HG02884 (cell line): ENCODE measurements around the gene STARD4.

Source experiments
- ATAC-seq: cut with Tn5 transposase; IDR thresholded peaks from one replicate; pipeline ENCODE4 v1.9.1; 2021; ENCODE audit warnings: mild to moderate bottlenecking, moderate library complexity; ENCODE audit not compliant: unreplicated experiment

Gene STARD4, protein sequence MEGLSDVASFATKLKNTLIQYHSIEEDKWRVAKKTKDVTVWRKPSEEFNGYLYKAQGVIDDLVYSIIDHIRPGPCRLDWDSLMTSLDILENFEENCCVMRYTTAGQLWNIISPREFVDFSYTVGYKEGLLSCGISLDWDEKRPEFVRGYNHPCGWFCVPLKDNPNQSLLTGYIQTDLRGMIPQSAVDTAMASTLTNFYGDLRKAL

DNA sequence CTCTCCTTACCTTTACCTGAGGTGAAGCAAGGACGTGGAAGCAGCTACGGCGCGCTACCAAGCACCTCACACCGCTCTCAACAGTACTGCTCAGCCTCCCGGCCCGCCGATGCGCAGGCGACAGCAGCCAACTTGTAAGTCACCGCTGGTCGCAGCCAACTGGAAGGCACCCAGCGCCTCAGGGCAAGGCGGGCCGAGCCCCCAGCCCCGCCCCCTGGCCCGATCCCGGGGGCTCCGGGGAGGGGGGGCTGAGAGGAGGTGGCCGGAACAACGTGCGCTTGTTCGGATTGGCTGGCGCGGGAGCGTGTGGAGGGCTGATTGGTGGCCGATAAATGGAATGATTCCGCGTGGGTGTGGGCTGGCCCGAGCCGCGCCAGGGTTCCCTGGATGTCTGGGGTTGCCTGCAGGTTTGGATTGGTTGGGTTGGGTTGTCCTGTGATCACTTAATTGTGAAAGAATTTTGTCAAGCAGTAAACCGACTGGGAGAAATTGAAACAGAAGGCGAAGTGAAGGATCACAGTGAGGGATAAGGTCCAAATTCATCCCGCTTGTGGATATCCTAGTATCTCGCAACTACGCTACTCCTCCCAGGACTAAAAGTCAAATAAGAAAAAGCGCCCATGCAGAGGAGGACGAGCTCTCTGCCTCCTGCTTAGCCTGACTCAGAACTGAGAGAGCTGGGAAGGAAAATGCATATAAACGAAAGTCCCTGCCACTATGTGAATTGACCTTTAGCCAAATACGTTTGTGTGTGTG lies at the start of gene STARD4:
Gene STARD4 (minus strand): TSS at position 161 of the 756 bp plus-strand sequence. CDS start 5,102 bp downstream, outside the sequence.
- ATAC-seq: peak; percentile 91

DNA sequence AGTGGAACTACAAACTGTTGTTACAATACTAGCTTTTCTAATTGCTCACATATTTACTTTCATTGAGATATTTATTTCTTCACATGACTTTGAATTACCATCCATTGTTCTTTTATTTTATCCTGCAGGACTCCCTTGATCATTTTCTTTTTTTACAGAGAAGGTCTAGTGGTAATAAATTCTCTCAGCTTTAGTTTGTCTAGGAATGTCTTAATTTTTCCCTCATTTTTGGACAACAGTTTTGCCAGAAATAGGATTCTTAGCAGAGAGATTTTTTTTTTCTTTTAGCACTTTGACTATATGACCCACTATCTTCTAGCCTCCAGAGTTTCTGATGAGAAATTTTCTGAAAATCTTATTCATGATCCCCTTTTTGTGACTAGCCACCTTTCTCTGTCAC lies 47.3 kb upstream of the STARD4 start:
- no peak for ATAC-seq

DNA sequence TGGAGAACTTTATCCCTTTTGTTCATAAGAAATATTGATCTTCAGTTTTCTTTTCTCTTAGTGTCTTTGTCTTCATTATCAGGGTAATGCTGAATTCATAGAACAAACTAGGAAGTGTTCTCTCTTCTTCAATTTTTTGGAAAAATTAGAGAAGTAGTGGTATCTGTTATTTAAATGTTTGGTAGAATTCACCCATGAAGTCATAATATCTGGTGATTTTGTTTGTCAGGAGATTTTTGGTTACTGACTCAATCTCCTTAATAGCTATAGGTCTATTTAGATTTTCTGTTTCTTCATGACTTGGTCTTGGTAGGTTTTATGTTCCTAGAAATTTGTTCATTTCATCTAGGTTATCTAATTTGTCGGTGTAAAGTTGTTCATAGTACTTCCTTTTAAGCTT lies 45.4 kb upstream of the STARD4 start:
- ATAC-seq: no peak

DNA sequence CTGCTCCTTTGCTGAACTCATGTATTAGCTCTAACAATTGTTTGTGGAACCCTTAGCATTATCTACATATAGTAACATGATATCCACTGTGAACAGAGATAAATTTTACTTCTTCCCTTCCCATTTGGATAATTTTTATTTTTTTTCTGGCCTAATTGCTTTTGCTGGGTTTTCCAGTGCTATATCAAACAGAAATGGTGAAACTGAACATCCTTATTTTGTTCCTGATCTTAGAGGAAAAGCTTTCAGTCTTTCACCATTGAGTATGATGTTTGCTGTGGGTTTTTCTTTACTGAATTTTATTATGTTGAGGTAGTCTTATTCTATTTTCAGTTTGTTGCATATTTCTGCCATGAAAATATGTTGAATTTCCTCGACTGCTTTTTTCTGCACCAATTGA lies 44.8 kb upstream of the STARD4 start:
- no peak for ATAC-seq

DNA sequence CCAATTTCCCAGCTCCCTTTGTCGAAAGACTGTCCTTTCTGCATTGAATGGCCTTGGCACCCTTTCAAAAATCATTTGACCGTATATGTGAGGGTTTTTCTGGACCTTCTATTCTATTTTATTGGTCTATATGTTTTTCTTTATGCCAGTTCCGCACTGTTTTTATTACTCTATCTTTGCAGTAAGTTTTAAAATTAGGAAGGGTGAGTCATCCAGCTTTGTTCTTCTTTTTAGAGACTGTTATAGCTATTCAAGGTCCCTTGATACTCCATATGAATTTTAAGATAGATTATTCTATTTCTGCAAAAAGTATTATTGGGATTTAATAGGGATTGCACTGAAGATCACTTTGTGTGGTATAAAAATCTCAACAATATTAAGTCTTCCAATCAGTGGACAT lies 44.2 kb upstream of the STARD4 start:
- ATAC-seq: no peak

DNA sequence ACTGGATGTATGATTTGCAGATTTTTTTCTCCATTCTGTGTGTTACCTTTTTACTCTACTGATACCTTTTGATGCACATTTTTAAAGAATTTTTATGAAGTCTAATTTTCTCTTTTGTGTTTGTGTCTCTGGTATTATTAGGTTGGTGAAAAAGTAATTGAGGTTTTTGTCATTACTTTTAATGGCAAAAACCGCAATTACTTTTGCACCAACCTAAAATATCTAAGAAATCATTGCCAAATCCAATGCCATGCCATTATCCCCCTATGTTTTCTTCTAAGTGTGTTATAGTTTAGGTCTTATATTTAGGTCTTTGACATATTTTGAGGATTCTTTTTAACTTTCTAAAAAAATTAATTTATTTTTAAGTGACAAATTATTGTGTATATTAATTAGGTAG lies 43.4 kb upstream of the STARD4 start:
- ATAC-seq: no peak

DNA sequence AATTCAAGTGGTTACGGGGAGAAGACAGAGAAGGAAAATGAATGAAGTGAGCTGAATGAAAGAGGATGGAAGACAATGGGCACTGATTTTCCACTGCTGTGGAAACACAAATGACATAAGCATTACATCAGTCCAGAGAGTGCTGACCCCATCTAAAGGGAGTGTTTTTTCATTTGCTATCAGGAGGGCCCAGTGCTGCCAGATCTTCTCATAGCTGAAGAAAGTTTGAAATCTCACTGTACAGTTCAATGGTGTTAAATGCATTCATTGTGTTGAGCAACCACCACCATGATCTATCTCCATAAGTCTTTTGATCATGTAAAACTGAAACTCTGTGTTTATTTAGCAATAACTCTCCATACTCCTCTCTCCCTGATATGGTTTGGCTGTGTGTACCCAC lies 41.5 kb upstream of the STARD4 start:
- ATAC-seq: no peak

DNA sequence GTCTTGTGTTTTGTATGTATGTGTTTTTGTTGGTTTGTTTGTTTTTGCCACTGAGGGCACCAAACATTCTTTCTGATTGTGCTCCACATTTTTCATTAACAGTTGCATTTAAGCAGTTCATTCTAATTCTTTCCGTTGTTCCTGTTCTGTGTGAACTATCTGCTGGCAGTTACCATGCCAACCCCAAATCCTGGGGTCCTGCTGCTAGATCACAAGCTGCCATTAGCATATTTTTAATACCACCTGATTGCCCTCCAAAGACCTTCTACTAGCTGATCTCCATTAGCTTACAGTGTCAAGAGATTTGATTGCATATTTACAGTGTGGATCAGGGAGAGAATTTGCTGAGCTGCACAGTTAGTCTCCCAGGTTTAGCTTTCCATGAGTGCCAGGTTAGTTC lies 40.6 kb upstream of the STARD4 start:
- no peak for ATAC-seq

DNA sequence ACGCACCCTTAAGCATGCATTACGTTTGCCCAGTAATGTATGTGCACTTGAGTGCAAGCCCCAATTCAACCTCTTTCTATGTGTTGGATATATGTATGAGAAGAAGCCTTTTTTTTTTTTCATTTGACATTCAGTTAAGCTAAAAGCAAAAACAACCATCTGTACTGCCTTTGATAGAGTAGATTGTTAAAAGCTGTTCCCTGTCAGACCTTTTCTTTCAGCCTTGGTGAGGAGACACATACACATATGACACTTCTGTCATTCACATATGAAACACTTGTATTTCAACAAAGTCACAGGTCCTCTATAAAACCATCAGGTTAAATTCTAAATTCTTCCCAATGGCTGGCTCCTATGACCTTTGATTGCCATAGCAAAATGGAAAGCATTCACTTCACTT lies 40.2 kb upstream of the STARD4 start:
- no peak for ATAC-seq

DNA sequence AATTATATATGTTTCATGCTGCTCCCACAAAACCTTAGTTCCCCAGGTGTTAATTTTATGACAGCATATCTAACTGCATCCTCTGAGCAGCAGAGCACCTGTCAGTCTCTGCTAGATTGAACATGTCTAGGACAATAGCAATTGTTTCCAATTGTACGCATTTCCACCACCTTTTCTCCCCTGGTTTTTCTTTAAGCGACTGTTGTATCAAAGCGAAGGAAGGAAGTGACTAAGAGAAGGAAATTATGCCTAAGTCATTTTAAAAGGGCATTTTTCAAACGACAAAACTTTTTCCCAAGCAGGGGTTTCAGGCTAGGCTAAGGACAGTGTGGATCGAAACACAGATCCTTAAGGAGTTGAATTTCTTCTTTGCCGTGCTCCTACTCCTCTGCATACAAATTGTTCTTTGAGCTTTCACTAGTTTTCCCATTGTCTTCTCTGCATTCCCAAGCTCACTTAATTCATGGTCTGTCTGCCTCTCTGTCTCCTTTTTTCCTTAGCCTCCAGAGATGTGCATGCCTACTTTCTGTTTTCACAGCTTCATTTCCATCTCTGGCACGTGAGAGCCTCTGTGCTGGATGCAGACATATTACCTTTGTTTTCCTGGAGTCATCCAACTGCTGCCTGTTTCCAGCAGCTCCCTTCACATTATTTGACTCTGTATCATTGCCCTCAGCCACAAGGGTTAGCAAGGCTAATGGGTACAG lies 39.4 kb upstream of the STARD4 start:
- ATAC-seq: no peak

DNA sequence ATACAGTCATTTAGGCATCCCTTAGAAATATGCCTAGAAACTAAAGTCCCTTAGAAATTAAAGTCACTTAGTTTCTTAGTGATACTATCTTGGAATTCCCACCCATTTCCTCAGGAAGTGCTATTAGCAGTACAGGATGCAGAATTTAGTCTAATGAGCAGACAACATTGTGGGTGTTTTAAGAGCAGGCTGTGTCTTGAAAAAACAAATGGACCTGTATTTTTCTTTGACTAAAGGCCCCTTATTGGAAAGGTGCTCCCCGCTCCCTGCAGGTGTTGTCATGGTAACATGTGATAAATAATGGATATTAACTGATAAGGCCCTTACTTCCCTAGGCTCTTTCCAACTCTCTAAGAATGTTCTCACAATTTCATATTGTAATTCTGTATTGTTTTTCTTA lies 38.8 kb upstream of the STARD4 start:
- ATAC-seq: no peak

DNA sequence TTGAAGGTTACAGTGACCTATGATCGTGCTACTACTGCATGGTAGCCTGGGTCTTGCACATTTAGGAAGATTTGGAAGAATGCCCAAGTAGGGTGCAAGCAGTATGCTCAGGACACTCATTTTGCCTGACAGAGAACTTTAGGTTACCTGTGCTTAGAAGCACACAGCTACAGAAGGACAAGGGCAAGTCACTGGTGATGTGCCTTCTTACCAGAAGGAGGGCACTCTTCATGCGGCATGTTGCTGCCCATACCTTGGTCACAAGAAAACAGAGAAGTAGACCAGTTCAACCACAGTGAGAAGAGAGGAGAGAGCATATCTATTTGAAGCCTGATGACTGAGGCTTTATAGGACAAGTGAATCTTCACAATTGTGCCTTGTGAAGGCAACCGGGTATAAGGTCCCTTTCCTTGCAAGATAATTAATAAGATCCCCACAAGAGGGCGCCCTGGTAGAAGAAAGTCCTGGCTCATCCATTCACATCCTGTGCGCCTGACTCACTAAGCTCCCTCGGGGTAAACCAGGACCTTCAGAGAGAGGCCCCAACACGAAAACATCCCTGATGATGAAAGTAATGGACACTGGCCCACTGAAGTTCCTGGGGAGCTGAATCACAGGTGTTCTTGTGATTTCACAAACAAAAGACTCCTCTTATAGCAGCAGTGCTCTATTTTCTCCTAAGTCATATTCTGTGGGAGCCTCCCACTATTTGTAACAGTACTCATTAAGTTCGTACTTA lies 38.1 kb upstream of the STARD4 start:
- ATAC-seq: peak; percentile 87

DNA sequence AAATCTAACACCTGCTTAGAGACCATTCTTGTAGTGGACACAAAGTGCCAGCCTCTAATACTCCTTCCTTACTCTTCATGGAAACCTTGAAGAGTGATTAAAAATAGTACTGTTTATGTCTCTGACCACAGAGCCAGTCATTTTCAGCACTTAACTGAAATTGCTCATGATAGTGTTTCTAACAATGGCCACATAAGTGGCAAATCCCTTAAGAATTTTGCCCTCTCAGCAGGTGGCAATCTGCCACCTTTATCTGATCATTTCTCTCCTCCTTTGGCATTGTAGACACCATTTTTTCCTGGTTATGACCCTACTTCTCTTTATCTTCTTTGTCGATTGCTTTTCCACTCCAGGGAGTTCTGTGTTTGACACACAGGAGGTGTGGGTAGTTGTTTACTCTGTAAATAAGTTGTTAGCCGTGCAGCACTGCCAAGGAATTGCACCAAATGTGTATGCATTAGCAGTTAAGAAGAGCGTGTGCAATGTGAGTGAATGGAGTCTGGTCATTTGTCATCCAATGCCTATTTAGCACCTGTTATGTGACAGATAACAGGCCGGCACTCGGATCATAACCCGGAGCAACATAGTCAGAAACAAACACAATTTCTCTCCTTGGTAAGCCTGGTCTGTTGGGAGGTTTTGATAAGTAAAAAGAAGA lies 36.8 kb upstream of the STARD4 start:
- no peak for ATAC-seq

DNA sequence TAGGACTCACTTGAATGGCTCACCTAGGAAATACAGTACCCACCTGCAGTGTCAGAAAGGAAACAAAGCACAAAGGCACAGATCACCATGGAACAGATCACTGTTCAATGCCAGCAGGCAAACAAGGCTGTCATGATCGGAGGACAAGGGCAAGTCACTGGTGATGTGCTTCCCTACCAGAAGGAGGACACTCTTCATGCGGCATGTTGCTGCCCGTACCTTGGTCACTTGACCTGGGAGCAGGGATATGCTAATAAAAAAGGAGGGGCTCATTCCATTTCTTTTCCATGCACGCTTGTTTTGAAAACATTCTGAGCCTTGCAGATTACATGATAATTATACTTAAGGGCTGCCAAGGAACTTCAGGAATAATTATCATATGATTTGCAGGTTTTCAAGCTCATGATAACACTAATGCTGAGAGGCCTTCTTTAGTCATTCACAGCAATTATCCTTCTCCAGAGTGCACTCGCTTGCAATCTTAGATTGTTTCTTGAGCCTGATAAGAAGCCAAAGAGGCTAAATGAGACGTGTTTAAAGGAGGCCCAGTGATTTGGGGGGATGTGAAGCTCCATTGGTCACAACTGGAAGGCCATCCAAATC lies 36.1 kb upstream of the STARD4 start:
- no peak for ATAC-seq

DNA sequence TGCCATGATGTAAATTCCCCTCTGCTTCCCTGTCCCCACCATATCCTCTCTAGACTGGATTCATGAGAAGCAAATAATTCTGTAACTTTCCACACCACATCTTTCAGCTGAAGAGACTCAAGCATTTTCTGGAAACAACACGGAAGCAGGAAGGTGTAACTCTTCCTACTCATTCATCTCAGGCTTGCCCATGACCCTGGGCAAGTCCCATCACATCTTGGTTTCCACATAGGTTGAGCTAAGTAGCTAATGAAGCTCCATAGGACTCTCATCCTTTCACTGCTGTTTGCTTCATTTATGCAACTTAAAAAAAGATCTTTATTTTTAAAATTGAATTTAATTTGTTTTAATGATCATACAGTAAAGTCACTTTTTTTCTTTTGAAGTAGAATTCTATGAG lies 32.7 kb upstream of the STARD4 start:
- ATAC-seq: no peak

DNA sequence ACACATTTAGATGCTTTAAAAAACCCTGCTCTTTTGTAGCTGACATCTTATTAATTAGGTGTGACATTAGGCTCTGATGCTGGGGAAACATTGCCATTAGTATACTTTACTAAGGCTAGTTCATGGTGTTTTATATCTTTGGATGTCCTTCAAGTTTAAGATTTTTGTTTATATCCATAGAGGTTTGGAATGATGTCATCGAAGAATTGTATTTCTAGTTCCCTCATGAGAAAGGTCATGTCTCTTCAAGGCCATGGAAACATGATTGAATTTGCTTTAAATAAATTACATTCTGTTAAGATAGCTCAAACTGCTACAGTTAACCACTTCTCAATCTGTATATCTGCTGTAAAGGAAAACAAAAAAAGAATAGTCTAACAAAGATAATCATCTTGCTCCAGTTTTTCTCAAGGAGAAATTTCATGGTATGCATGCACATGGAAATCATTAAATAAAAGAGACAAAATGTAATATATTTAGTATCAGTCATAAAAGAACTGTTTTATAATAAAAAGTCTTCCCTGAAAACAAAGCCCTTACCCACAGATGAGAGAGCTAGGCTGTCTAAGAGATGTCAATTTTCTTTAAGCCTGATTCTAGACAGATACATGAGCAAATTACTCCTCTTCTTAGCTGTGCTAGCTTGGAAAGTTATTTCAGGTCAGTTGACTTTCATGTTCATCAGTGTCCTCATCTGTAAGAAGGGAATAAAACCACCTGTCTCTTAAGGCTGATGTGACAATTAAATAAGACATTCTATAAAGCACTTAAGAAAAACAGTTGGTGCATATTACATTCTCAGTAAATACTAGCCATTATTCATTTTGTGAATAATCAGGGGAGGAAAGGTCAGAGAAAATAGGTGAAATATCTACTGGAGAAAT lies 25.0 kb upstream of the STARD4 start:
- ATAC-seq: no peak

DNA sequence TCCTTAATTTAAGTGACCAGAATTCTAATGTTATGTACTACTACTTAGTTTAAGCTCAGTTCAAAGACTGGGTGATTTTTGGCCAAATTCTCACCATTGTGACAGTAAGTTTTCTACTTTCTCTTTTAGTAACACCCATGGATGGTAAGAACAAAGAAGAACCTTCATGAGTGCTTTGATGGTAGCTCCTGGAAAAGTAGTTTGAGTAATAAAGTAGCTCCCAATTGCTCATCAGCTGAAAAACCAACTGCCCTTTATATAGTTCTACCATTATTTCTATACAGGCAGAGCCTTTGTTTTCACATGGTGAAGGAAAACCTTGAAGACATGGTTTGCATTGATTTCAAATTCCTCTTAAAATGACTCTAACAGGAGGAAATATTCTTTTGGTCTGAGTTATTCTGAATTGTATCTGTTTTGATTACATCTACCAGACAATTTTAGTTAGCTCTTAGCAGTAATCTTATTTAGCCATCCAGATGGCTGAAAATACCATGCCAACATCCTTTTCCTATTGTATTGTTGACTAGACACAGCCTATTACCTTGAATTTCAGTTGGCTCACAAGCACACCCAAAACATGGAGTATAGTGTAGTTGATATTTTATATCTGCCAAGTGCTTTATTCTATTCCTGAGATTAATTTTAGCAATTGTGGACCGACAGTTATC lies 23.7 kb upstream of the STARD4 start:
- no peak for ATAC-seq

DNA sequence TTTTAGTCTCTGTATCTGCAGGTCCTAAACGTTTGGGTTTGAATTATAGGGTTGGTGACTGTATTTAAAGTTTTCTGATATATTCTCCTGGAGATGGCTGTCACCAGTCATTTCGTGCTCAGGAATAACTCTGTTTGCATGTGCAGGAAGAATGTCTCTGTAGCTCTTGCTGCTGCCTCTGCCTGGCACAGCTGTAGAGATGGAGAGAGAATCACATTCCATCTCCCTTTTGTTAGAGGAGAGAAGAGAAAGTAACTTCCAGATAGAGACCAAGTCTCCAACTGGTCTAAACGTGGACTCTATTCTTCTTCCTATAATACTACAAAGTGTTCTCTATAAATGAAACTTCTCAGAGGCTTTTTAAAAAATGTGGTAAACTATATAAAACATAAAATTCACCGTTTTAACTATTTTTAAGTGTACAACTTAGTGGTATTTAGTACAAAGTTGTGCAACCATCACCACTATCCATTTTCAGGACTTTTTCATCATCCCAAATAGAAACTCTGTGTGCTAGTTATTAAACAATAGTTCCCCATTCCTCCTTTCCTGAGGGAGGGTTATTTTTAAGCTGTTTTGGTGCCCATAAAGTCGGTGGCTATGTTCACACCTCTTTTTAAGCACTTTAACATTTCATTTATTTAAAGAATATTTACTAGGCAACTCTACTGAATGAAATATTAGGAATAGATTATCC lies 20.7 kb upstream of the STARD4 start:
- ATAC-seq: no peak
